GM04503 (cell line): ENCODE results near the gene SLC38A10.

Experiments
- DNase-seq: peaks from one replicate; pipeline ENCODE4 v3.0.0-alpha.2; 2012; ENCODE audit warnings: low read depth

Gene SLC38A10

DNA sequence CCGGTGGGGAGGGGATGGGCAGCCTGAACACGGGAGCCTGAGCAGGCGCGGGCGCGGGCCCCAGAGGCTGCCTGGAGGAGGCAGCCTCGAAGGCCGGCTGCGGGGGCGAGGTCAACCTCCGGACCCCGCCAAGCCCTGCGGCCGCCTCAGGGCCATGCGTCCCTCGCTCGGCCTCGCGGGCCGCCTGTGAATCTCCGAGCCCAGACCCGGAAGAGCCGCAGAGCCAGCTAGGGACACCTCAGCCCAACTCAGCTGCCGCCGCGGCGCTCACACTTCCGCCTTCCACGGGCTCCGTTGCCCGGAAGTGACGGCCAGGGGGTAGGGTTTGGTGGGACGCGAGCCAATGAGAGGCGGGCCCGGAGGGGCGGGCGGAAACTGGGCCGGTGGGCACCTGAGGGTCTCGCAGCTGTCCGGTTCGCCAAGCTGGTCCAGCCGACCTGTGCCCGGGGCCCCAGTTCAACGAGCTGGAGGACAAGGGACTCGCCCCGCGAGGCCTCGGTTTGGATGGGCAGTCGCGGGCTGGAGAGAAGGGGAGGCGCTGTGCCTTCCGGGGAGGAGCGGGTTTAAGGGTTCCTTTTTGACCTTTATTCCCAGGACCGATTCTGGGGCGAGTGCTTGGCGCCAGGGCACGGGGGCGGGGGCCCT is at the start of gene SLC38A10:
SLC38A10 (minus strand) TSS at position 277 of the 645 bp plus-strand sequence. CDS start 386 bp downstream, outside the sequence.
- no peak for DNase-seq

DNA sequence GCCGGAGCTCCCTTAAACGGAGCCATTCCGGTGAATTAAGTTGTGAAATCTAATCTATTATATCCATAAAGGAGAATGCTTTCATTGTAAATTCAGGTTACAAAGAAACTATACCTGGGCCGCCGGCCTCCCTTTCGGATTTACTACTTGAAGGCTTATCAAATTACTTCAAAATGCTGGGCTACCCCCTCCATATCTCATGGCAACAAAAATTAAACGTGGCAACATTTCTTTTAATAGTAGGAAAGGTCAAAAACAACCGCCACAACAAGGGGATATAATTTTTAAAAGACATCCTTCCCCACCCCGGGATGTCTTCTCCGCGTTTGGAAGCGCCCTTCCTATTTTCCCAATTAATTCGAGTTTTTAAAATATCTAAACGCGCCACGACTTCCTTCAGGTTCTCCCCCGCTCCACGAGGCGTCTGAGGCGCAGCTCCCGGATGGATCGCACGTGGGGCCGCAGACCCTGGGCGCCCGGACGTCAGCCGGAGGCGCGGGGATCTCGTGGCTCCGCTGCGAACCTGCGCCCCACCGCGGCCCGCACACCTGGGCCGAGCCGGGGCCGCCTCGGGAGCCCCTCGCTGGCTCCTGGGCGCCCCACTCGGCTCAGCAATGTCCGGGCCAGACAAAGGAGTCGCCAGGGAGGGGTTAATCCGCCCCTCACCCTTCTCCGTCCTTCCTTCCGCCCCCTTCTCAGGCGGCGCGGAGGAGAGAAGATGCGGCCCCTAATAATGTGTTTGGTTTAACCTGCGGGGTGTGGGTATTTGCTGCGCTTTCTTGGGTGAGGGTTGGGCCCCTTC is 47.4 kb upstream of the SLC38A10 start:
- no peak for DNase-seq

DNA sequence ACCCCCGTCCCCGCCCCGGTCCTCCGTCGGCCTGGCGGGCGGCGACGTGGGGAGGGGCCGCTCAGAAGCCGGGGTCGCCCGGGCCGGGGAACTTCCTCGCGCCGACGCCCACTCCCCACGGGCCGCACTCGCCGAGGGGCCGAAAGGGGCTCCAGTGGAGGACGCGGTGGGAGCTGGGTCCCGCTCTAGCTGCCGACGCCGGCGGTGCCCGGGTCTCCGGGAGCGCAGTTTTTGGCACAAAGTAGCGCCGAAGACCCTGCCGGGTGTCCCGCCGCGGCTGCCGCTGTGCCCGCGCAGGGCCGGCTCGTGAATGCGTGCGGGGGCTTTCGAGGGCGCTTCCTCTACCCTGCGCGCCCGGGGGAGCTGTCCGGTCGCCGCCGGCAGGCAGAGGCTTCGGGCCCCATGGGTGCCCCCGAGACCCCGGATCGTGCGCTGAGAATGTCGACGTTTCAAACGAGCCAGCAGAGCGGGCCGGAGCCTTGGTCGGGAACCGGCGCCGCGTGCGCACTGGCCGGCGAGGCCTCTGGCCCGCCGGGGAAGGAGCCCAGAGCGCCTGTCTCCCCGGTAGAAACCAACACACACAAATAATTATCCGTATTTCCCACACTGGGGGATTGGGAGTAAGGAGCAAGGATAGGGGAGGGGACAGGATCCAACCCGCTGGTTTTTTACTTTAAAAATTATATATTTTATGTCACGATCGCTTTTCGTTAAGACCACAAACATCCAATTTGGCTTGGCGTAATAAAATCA is 46.6 kb upstream of the SLC38A10 start:
- DNase-seq: no peak

DNA sequence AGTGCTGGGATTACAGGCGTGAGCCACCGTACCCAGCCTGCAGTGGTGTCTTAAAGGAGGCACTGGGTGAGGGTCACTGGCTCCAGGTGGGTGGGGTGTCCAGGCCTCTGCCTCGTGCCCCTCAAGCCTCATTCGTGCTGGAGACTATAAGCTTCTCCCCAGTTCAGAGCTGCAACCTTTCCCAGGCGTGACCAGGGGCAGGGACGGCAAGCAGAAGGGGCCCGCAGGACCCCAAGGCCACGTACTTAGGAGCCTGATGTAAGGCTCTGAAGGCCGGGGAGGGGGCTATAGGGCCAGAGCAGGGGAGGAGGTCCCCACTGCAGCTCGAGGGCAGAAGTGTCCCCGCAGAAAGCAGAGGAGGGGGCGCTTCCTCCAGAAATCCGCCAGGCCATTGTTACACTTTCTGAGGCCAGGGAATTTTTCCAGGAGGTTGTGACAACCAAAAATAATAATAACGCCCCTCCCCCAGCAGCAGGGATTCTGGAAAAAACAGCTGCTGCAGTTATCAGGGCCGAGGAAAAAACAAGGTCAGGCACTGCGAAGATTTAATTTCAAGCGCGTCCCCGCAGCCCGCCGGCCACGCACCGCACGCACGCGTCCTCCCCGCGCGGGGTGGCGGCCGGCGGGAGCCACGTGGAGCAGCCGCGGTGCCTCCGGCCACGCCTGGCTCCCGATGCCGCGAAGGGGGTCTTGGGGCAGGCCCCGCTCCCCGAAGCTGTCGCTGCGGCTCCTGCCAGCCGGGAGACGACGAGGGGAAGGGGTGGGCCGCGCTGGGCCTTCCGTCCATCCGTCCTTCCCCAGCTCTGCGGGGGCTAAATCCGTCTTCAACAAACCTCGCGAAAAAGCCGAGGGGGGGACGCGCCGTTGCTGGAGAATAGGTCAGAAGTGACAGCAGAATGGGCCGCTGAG is 45.8 kb upstream of the SLC38A10 start:
- DNase-seq: no peak

DNA sequence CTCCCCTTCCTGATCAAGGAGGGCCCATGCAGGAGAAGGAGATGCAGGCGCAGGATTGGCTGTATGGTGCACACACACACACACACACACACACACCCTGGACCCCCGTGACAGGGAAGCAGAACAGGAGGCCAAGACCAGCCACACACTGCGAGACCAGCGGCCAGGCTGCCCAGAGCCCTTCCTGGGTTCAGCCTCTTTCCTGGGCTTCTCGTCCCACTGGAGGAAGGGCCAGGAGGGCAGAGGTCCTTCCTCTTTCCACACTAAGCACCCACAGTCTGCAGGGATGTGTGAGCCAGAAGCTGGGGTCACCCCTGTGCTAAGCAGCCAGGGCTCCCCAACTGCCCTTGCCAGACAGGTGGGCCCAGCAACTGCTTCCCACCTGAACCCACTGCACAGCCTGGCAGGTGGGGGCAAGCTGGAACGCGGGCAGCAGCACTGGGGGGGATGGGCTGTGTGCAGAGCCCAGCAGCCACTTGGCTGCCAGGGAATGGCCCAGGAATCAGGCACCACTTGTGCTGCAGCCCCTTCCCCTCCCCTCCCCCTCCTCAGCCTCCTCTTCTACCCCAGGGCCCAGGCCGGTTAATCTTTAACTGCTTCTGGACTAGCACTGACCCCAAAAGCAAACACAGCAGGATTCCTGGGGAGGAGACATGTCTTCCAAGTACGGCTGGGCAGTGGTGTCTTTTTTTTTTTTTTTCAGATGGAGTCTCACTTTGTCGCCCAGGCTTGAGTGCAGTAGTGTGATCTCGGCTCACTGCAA is 44.6 kb upstream of the SLC38A10 start:
- DNase-seq: no peak

DNA sequence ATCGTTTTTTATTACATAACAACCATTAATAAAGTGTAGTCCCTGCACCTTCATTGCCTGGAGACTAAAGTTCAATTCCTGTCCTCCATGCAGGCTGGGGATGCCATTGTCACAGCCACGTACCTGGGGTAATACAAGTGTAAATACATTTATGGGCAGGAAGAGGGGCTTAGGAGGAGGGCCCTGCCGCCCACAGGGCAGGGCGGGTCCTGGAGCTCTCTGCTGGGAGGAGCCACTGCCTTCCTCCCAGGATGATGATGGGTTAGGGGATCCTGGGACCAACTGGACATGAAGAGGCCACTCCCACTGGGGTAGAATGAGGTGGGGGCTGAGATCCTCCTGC is 44.1 kb upstream of the SLC38A10 start:
- DNase-seq: no peak

DNA sequence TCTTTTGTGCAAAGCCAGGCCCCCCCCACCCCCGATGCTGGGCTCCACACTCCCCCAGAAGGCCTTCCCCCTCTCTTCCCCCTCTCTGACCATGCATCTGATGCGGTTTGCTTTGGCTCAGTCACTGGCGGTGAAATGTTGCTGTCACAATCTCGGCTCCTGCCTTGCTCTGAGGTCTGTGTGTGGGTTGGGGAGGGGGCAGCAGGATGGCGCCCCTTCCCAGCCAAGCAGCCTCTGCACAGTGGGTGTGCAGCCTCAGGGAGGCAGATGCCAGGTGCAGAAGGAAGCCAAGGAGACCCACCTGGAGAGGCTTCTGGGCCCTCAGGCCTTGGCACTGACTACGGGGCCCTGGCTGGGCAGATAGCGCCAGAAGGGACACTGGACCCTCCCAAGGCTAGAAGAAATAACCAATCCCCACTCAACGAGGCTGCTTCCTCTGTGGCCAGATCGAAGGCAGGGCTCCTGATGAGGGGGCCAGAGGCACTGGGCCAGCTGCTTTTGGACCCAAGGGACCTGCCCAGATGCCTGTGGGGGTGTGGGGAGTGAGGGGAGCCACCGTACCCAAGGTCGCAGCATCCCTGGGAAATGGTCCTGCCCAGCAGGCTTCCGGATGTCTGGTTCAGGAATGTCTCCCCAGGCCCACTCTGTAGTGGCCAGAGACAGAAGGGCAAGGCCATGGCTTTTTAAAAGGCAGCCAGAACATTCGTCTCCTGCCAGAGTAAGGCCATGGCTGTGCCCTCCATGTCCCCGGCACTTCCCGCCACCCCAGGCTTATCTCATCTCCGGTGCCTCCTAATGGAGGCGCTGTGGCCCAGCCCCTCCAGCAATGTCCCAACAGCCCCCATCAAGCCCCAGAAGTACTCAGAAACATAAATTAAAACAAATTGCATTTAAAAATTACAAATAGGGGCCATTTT is 43.4 kb upstream of the SLC38A10 start:
- no peak for DNase-seq

DNA sequence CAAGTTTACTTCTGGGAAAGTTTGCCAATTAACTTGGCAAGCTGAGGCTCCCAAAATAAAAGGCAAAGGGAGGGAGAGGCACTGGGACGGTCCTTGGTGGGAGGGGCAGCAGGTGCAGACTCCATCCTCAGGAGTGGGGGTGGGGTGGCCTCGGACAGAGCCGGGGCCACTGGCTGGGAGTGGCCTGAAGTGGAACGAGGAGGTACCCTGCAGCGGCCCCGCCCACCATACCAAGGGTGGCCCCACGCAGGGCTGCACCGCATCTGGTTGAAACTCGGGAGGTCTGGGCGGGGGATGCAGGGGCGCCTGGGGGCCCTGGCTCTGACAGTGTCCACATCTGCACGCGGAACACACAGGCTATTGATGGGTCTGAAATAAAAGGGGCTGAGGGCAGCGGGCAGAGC is 42.4 kb upstream of the SLC38A10 start:
- no peak for DNase-seq

DNA sequence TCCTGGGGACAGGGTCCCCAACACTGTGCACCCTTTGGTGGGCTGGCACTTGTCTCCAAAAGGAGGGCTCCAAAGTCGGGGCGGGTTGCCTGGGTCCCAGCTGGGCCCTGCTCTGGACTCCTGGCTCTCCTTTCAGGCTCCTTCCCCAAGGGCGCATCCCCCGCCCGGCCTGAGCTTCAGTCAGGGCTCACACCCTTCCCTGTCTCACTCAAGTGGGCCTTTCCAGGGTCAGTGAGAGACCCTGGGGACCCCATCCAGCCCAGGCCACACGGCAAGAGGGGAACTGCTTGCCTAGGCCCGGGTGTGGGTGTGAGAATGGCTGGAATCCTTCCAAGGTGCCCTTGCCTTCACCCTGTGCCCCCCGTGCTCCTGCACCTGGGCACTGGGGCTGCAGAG is 41.8 kb upstream of the SLC38A10 start:
- no peak for DNase-seq

DNA sequence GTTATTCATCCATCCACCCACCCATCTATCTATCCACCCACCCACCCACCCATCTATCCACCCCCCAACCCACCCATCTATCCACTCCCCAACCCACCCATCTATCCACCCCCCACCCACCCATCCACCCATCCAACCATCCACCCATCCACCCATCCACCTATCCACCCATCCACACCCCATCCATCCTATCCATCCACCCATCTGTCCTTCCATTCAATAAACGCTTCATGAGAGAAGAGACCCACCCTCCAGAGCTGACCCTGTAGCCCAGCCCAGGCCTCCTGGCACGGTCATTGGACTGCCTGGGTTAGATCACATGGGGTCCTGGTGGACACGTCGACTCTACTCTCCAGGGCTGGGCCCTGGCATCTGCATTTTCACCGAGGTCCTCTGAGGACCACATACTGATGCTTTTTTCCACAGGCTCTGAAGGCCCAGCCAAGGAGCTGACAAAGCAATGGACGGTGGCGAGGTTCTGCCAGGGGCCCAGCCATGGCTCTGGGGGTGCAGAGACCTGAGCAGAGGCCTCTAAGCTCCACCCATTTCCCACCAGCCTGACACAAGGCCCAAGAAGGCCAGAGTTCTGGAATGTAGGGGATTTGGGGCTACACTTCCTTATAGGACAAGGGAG is 41.3 kb upstream of the SLC38A10 start:
- no peak for DNase-seq

DNA sequence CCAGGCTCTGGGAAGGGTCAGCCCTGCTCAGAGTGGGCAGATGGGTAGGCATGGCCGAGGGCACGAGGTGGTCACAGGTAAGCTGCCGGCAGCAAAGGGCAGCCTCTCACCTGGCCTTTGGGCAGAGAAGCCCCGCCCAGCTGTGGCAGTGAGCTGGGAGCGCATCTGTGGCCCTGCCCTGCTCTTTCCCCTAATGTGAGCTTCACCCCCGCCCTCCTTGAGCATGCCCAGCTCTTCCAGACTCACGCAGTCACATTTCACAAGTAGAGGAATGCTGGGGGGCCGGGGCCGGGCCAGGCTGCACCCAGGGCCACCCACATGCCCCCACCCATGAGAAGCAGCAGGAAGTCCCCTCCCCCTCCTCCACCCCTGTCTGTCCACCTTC is 40.7 kb upstream of the SLC38A10 start:
- DNase-seq: no peak

DNA sequence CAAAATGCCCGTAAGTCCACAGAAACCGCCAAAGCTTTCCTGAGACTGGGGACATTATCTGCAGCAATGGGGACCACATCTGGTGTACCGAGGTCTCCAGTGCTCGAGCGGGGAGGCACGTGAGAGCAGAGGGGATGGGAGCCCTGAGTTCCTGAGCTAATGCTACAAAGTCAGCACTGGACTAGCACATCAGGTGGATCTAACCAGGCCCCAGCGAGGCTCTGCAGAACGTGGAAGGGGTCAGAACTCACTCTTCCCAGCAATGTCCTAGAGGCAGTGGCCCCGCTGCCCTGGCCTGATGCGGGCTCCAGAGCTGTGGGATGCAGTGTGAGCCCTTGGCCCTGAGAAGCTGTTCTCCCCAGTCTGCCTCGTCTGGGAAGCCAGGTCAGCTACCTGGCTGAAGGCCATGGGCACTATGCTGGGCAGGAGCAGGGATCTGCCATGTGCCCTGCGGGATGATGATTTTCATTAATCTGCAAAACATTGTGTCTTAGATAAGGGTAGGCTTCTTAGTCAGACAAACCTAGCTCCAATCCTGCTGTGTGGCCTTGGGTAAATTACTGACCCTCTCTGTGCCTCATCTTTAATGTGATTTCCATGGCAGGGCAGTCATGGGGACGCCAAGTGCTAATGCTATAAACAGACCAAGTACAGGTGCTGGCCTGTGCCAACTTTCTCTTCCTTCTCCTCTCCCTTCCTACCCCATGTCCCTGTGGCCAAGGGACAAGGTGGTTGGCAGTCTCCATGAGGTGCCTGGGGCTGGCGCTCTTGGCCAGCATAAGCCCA is 40.1 kb upstream of the SLC38A10 start:
- no peak for DNase-seq

DNA sequence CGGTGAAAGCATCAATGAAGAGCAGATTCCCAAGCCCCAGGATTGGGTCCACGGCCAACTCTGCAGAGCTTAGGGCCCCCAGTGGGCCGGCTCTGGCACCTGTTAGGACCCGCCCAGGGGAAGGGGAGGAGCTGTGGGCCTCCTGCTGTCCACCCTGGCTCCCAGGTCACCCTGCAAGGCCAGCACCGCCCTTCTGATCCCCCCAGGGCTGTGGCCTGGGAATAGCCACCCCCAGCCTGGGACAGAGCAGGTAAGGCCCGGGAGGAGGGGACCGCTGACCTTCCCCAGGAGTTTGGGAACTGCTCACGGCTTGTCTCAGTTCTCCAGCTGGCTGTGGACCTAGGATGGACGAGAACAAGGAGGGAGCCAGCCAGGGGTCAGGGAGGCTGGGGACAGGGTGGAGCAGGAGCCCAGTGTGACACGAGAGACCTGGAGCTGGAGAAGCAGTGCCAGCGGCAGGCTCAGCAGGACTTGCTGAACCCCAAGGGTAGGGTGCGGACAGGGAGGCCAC is 39.3 kb upstream of the SLC38A10 start:
- DNase-seq: no peak

DNA sequence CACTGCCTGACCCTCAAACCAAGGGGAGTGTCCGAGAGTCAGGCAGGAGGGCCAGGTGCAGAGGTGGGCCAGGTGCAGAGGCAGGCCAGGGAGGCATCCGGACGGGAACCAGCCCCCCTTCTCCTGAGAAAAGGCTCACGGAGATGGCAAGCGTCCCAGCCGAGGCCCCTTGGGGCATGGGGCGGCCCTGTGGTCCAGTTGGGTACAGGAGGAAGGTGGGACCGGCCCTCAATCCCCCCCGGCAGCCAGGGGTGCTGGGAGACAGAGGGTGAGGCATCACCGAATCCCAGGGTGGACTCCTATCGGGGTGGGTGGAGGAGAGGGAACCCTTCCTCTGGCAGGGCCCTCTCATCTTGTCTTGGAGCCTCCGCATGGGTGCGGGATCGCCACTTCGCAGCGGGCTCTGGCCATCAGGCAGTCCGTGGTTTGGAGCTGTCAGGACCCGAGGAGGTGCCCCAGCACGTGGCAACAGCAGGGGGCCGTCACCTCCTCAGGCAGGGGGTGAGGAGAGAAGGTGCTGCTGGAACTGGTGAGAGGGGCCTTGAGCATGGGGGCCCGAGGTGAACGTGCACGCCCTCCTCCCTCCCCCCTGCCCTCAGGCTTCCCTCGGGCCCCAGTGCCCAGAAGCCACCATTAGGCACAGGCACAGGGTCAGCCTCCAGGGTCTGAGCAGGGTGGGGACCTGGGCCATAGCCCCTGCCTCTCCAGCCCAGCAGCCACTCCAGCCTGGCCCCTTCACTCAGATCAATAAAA is 38.7 kb upstream of the SLC38A10 start:
- no peak for DNase-seq

DNA sequence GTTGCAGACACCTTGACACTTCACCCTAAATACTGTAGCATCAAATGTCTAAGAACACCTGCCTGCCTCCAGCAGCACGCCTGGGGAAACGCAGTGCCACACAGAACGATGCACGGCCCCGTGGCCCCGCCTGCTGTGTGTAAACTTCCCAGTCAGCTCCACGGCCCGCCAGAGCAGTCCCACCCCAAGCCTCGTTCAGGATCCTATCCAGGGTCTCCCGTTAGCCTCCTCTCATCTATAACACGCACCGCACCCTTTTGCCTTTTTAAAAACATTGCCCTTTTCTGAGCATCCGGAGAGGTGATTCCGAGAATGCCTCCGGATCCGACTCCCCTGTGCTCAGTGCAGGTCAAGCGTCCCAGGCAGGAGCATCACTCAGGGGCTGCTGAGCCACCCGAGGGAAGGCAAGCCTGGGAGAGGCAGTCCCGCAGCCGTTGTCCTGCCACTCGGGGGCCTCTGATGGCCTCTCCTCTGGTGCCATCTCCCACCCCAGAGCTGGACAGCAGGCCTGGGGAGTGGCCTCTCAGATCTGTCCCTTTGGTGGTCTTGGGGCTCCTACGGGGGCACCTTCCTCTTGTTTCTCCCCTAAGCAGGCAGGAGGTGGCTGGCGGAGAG is 37.9 kb upstream of the SLC38A10 start:
- no peak for DNase-seq

DNA sequence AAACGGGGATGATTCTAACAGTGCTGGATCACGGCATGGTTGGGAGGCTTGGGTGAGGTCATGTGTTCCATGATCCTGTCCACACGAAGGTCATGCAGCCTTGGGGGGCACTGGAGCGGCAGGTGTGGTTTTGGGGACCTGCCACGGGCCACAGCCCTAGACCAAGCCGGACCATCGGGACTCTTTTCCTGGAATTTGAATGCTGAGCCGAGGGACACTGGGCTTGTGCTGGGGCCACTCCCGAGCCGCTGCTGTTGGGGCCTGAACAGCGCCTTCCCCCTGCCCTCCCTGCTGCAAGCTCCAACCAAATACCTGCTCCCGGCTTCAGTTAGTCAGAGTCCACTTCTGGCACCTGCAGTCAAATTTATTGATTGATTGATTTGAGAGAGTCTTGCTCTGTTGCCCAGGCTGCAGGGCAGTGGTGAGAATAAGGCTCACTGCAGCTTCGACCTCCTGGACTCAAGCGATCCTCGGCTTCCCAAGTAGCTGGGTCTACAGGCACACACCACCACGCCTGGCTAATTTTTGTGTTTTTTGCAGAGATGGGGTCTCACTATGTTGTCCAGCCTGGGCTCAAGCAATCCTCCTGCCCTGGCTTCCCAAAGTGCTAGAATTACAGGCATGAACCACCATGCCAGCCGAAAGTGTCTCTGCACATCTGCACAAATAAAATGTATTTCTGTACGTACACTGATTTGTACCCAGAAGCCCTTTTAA is 37.2 kb upstream of the SLC38A10 start:
- no peak for DNase-seq

DNA sequence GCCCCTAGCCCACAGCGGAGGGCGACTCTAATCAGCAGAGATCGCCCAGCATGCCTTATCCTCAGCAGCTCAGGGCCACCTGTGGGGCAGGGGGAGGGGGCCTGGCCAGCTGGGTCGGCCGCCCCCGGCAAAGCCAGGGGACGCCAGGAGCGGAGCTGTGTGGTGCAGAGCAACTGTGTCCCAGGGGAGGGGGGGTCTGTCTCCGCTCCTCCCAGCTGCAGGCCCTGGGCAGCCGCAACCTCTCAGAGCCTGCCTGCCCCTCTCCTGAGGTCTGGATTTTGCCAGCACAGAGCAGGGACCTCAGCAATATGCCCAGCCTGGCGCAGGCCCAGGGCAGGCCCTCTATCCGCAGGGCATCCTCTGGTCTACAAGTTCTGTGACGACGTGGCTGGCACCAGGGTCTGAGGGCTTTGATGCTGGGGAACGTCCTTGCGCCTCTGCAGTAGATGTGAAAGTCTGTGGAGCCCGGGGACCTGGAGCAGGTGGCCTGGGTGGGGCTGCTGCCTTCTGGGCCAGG is 36.5 kb upstream of the SLC38A10 start:
- no peak for DNase-seq
